ENCODE data around the gene MAP1LC3C.

GRCh38 chr1:241985787-241986186 lies 13.1 kb downstream of the MAP1LC3C start:
- TF ChIP-seq EZH2 (IDR thresholded peaks at IDR 0.05; ENCODE audit: borderline replicate concordance, insufficient read depth, low read length, poor library complexity, severe bottlenecking), result no peak
- no peak for TF ChIP-seq TAF1 (IDR thresholded peaks at IDR 0.05; ENCODE audit: low read depth)

Measured in neural cell (in vitro differentiated cells).